Colonic mucosa (tissue), 4 donors: Measurements from ENCODE around the gene TMEM235. TPM values are rescaled to one million over a fixed set of nuclear protein-coding genes. Genes with fewer than 3 reads are reported as not detected.
A peak's percentile ranks its signal among the peaks of the same experiment; 100 is the strongest.
"Not testable (repeated sequence)": the region's sequence is repeated elsewhere in the genome, so short reads cannot be mapped to it uniquely, and the experiment has no call there.

ENCODE experiments used
- DNase-seq: peaks from one replicate; pipeline ENCODE4 v3.0.0-alpha.2; 2020
- H3K27ac ChIP-seq: fragments of 200-600 bp; one replicate; pipeline ENCODE4 v1.8.0; 2021
- H3K27me3 ChIP-seq: fragments of 200-600 bp; one replicate; pipeline ENCODE4 v1.8.0; 2021
- H3K36me3 ChIP-seq: fragments of 200-600 bp; one replicate; pipeline ENCODE4 v1.8.0; 2021
- H3K4me1 ChIP-seq: fragments of 200-600 bp; one replicate; pipeline ENCODE4 v1.8.0; 2021; ENCODE audit warnings: mild to moderate bottlenecking
- H3K4me3 ChIP-seq: fragments of 200-600 bp; one replicate; pipeline ENCODE4 v1.8.0; 2021
- H3K9ac ChIP-seq, 2 donors: one replicate each; pipeline ENCODE4 v1.7.0; 2013; ENCODE audit warnings: control low read depth in 2 of 2, low read depth in 2 of 2, low read length in 2 of 2
- H3K9me3 ChIP-seq: fragments of 200-600 bp; one replicate; pipeline ENCODE4 v1.8.0; 2021
- intact Hi-C: fragments of 100-400 bp; cut with DNase I; formaldehyde crosslinking; loops from one replicate; pipeline ENCODE4 v1.14.1; 2022
- total RNA-seq, 2 donors: library from RNA; stranded (reverse); fragmentation: NEBNext Ultra II Directional in 1 of 2; extraction: Animal tissue kit (Norgen Biotek cat#: 25700) in 1 of 2; gene quantifications; one replicate each; pipeline ENCODE4 v1.2.1, GENCODE V29; 2021
- TF ChIP-seq, protein P1 (sequence below): fragments of 200-600 bp; IDR thresholded peaks from one replicate; pipeline ENCODE4 v1.8.0; 2022; ENCODE audit warnings: antibody characterized with exemption, mild to moderate bottlenecking
- donor health status: healthy.
- donor health status: DM: no; HTN: no; CAD: no.
- donor health status: DM: no; HTN: no; CAD: no.

TMEM235 gene
- total RNA-seq, 2 donors from 2014 or later, result not detected

- Histone ChIP-seq H3K36me3 (no peaks in the 10 kb centered on the region), H3K9ac (peak overlapping the region in 1 of 2 donors; percentile 59), H3K9me3 (no peaks in the 10 kb centered on the region), H3K4me3 (no peak overlapping the region), H3K27me3 (no peaks in the 10 kb centered on the region), H3K27ac (no peak overlapping the region), H3K4me1 (peaks cover 12% of the 10 kb centered on the region)
- intact Hi-C loops, result no loop called here
- TF ChIP-seq, protein P1, sequence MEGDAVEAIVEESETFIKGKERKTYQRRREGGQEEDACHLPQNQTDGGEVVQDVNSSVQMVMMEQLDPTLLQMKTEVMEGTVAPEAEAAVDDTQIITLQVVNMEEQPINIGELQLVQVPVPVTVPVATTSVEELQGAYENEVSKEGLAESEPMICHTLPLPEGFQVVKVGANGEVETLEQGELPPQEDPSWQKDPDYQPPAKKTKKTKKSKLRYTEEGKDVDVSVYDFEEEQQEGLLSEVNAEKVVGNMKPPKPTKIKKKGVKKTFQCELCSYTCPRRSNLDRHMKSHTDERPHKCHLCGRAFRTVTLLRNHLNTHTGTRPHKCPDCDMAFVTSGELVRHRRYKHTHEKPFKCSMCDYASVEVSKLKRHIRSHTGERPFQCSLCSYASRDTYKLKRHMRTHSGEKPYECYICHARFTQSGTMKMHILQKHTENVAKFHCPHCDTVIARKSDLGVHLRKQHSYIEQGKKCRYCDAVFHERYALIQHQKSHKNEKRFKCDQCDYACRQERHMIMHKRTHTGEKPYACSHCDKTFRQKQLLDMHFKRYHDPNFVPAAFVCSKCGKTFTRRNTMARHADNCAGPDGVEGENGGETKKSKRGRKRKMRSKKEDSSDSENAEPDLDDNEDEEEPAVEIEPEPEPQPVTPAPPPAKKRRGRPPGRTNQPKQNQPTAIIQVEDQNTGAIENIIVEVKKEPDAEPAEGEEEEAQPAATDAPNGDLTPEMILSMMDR, result no peak
- DNase-seq, result peak; percentile 25
Observed at GRCh38 chr17:78252701-78253635, 21.5 kb downstream of the TMEM235 start.

DNA sequence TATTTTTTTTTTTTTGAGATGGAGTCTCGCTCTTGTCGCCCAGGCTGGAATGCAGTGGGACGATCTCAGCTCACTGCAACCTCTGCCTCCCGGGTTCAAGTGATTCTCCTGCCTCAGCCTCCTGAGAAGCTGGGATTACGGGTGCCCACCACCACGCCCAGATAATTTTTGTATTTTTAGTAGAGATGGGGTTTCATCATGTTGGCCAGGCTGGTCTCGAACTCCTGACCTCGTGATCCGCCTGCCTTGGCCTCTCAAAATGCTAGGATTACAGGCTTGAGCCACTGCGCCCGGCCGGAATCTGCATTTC is 22.2 kb downstream of the TMEM235 start:
- H3K27ac ChIP-seq, intact Hi-C loops, DNase-seq, H3K9me3 ChIP-seq, H3K36me3 ChIP-seq, H3K27me3 ChIP-seq: not testable (repeated sequence)
- Histone ChIP-seq H3K4me1 (peaks cover 16% of the 10 kb centered on the region), H3K4me3 (peak overlapping the region; percentile 99), H3K9ac (peak overlapping the region; percentile 86 to 95)

- H3K4me1 ChIP-seq, result peaks cover 16% of the 10 kb centered on the region
- TF ChIP-seq, protein P1, result no peak
- peak; percentile 90 for DNase-seq
- peak overlapping the region; percentile 86 to 95 for H3K9ac ChIP-seq
- H3K4me3 ChIP-seq, result peak overlapping the region; percentile 99
- no peaks in the 10 kb centered on the region for H3K36me3 ChIP-seq
- peak overlapping the region; percentile 83 for H3K27ac ChIP-seq
- no peaks in the 10 kb centered on the region for H3K27me3 ChIP-seq
- no peaks in the 10 kb centered on the region for H3K9me3 ChIP-seq
- intact Hi-C loops, result no loop called here
Observed at GRCh38 chr17:78253946-78254672, 22.7 kb downstream of the TMEM235 start.

DNA sequence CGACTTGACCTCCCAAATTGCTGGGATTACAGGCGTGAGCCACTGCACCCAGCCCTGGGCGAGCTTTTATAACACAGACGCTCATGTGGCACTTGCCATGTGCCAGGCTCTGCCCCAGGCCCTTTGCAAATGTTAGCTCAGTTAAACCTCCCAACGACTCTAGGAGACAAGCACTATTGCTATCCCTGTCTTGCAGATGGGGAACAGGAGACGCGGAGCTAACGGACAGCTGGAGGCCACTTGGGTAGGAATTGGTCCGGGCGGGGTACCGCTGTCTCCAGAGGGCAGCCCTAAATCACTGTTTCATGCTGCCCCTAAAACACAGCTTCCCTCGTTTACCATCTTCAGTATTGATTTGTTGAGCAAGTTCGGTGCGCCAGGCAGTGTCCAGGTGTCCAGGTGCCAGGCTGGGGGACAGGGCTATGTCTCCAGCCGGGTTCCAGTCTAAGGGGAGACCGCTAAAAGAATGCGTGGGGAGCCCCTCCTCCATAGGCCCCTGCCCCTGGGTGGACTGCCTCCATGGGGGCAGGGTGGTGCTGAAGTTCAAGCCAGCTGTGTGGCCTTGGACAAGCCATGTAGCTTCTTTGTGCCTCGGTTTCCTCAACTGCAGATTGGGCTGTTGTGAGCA is 23.7 kb downstream of the TMEM235 start:
- peaks cover 16% of the 10 kb centered on the region for H3K4me1 ChIP-seq
- no peak for DNase-seq
- H3K4me3 ChIP-seq, result no peak overlapping the region
- intact Hi-C loops, result no loop called here
- no peaks in the 10 kb centered on the region for H3K27me3 ChIP-seq
- H3K9ac ChIP-seq, result no peak overlapping the region
- H3K27ac ChIP-seq, result no peak overlapping the region
- H3K9me3 ChIP-seq, result no peaks in the 10 kb centered on the region
- no peaks in the 10 kb centered on the region for H3K36me3 ChIP-seq
- TF ChIP-seq, protein P1, result no peak

GRCh38 chr17:78255953-78256706 is 24.7 kb downstream of the TMEM235 start:
- DNase-seq, result no peak

More at GRCh38 chr17:78255953-78256706, 24.7 kb downstream of the TMEM235 start:
- intact Hi-C loops, result no loop called here
- H3K9me3 ChIP-seq, result no peaks in the 10 kb centered on the region
- no peak overlapping the region for H3K9ac ChIP-seq
- no peak overlapping the region for H3K4me3 ChIP-seq
- no peaks in the 10 kb centered on the region for H3K36me3 ChIP-seq
- H3K27me3 ChIP-seq, result no peaks in the 10 kb centered on the region
- TF ChIP-seq, protein P1, result no peak
- no peak overlapping the region for H3K27ac ChIP-seq
- H3K4me1 ChIP-seq, result peaks cover 15% of the 10 kb centered on the region
